SH-SY5Y (cell line): ENCODE measurements around the gene EDIL3.

ENCODE experiments used
- GATA2 ChIP-seq: IDR thresholded peaks from 2 replicates; pipeline ENCODE4 v1.6.1; 2011; ENCODE audit warnings: mild to moderate bottlenecking, low read depth, low read length
- GATA3 ChIP-seq: IDR thresholded peaks from 2 replicates; pipeline ENCODE4 v1.6.1; 2011; ENCODE audit warnings: low read depth, mild to moderate bottlenecking, low read length, moderate library complexity

DNA sequence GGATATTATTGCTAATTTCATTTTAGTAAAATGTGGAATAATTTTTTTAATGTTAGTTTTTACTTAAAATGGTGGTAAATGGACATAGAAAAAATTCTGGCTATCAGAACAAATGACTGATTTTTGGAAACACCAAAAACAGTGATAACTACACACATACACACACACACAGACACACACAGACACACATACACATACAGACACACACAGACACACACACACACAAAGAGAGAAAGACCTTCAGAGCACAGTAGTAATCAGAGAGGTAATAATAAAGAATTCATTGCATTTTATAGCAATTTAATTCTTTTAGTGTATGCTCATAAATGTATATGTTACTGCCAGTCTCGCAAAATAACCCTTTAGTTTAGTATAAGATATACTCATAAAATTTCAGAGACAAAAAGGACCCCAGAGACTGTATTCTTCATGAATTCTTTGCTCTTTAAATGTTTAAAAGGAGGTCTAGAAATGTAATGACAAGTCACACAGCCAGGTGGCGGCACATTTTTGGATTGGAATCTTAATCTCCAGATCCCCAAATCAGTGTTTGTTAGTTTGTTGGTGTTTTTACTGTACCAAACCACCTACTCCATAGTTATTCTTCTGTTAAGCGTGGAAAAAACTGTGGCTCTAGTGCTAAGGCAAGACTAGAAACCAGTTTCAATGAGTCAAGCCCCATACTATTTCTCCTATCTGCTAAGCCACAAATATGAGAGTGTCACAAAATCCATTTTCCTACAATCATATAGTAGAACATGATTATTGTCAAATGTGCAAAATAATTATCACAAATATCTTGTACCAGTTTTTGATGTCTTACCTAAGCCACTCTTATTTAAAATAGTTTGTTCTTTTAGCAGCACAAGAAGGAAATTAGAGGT, 109.9 kb downstream of the EDIL3 start:
- no peak for TF ChIP-seq GATA2
- TF ChIP-seq GATA3, result no peak
